Measurements from ENCODE around the gene PTPRG. TPM values are rescaled to one million over a fixed set of nuclear protein-coding genes. Genes with fewer than 3 reads are reported as not detected.

PTPRG gene
- total RNA-seq, 1 experiment from 2014 or later = 11.7 TPM

GRCh38 chr3:61884794-61885193, 323.4 kb downstream of the PTPRG start:
- TF ChIP-seq, protein P1, sequence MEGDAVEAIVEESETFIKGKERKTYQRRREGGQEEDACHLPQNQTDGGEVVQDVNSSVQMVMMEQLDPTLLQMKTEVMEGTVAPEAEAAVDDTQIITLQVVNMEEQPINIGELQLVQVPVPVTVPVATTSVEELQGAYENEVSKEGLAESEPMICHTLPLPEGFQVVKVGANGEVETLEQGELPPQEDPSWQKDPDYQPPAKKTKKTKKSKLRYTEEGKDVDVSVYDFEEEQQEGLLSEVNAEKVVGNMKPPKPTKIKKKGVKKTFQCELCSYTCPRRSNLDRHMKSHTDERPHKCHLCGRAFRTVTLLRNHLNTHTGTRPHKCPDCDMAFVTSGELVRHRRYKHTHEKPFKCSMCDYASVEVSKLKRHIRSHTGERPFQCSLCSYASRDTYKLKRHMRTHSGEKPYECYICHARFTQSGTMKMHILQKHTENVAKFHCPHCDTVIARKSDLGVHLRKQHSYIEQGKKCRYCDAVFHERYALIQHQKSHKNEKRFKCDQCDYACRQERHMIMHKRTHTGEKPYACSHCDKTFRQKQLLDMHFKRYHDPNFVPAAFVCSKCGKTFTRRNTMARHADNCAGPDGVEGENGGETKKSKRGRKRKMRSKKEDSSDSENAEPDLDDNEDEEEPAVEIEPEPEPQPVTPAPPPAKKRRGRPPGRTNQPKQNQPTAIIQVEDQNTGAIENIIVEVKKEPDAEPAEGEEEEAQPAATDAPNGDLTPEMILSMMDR (conservative IDR thresholded peaks at IDR 0.05; ENCODE audit: low read depth, low read length) = no peak
- no peak for TF ChIP-seq EZH2 (IDR thresholded peaks at IDR 0.05; ENCODE audit: borderline replicate concordance, low read depth, low read length, poor library complexity, severe bottlenecking)
- Histone ChIP-seq H3K27me3 (replicated peaks; ENCODE audit: insufficient read depth, low read depth, low read length, poor library complexity) (no peaks in the 10 kb centered on the region), H3K36me3 (ENCODE audit: insufficient read depth, low read length, poor library complexity, severe bottlenecking) (no peaks in the 10 kb centered on the region), H3K4me3 (ENCODE audit: low read depth, low read length, poor library complexity, severe bottlenecking) (no peak overlapping the region), H3K4me1 (ENCODE audit: insufficient read depth, low read length, poor library complexity, severe bottlenecking) (no peaks in the 10 kb centered on the region), H3K27ac (ENCODE audit: low read depth, low read length, poor library complexity, severe bottlenecking) (no peak overlapping the region), H3K9me3 (ENCODE audit: low read depth, low read length, poor library complexity, severe bottlenecking) (no peaks in the 10 kb centered on the region)
- intact Hi-C loops (cut with micrococcal nuclease; ENCODE audit: unreplicated experiment) = no loop called here
- POLR2A ChIA-PET (ENCODE audit: low non-redundant PET) = no interaction called here
- no peak for DNase-seq (ENCODE audit: low spot score)
- CTCF ChIA-PET = no interaction called here
- BruUV-seq (replicated peaks) = no TSS peak

DNA sequence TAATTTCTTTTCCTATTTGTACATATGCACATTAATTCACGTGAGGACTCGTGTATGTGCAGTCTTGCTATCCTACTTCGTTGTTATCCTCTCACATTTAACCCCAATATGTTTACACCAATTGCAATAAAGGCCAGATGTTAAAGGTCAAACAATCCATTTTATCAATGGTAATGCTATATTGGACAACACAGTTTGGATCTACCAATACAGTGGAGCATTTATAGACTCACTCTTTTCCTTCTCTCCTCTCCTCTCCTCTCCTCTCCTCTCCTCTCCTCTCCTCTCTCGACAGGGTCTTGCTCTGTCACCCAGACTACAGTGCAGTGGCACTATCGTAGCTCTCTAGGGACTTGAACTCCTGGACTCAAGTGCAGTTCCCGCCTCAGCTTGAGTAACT, 324.0 kb downstream of the PTPRG start:
- CTCF ChIA-PET = no interaction called here

GRCh38 chr3:61887206-61887605, 325.8 kb downstream of the PTPRG start:
- TF ChIP-seq EZH2 (IDR thresholded peaks at IDR 0.05; ENCODE audit: borderline replicate concordance, low read depth, low read length, poor library complexity, severe bottlenecking) = no peak
- H3K27me3 ChIP-seq (replicated peaks; ENCODE audit: insufficient read depth, low read depth, low read length, poor library complexity) = no peaks in the 10 kb centered on the region
- H3K4me1 ChIP-seq (ENCODE audit: insufficient read depth, low read length, poor library complexity, severe bottlenecking) = no peaks in the 10 kb centered on the region
- H3K27ac ChIP-seq (ENCODE audit: low read depth, low read length, poor library complexity, severe bottlenecking) = no peak overlapping the region
- CTCF ChIA-PET = no interaction called here
- no peaks in the 10 kb centered on the region for H3K9me3 ChIP-seq (ENCODE audit: low read depth, low read length, poor library complexity, severe bottlenecking)
- POLR2A ChIA-PET (ENCODE audit: low non-redundant PET) = no interaction called here
- no peak for DNase-seq (ENCODE audit: low spot score)
- intact Hi-C loops (cut with micrococcal nuclease; ENCODE audit: unreplicated experiment) = no loop called here
- BruUV-seq (replicated peaks) = no TSS peak
- no peak overlapping the region for H3K4me3 ChIP-seq (ENCODE audit: low read depth, low read length, poor library complexity, severe bottlenecking)
- H3K36me3 ChIP-seq (ENCODE audit: insufficient read depth, low read length, poor library complexity, severe bottlenecking) = no peaks in the 10 kb centered on the region

More for the DNA sequence above, 324.0 kb downstream of the PTPRG start:
- Histone ChIP-seq H3K27ac (ENCODE audit: low read depth, low read length, poor library complexity, severe bottlenecking) (no peak overlapping the region), H3K36me3 (ENCODE audit: insufficient read depth, low read length, poor library complexity, severe bottlenecking) (no peaks in the 10 kb centered on the region), H3K27me3 (replicated peaks; ENCODE audit: insufficient read depth, low read depth, low read length, poor library complexity) (no peaks in the 10 kb centered on the region), H3K4me1 (ENCODE audit: insufficient read depth, low read length, poor library complexity, severe bottlenecking) (no peaks in the 10 kb centered on the region), H3K9me3 (ENCODE audit: low read depth, low read length, poor library complexity, severe bottlenecking) (no peaks in the 10 kb centered on the region), H3K4me3 (ENCODE audit: low read depth, low read length, poor library complexity, severe bottlenecking) (no peak overlapping the region)
- no peak for DNase-seq (ENCODE audit: low spot score)
- intact Hi-C loops (cut with micrococcal nuclease; ENCODE audit: unreplicated experiment) = no loop called here
- BruUV-seq (replicated peaks) = no TSS peak
- POLR2A ChIA-PET (ENCODE audit: low non-redundant PET) = no interaction called here
- no peak for TF ChIP-seq EZH2 (IDR thresholded peaks at IDR 0.05; ENCODE audit: borderline replicate concordance, low read depth, low read length, poor library complexity, severe bottlenecking)
- TF ChIP-seq, protein P1 (conservative IDR thresholded peaks at IDR 0.05; ENCODE audit: low read depth, low read length) = no peak

GRCh38 chr3:61889259-61889658, 327.9 kb downstream of the PTPRG start:
- BruUV-seq (replicated peaks) = no TSS peak
- no peak overlapping the region for H3K4me3 ChIP-seq (ENCODE audit: low read depth, low read length, poor library complexity, severe bottlenecking)
- intact Hi-C loops (cut with micrococcal nuclease; ENCODE audit: unreplicated experiment) = no loop called here
- CTCF ChIA-PET = no interaction called here
- no peak overlapping the region for H3K27ac ChIP-seq (ENCODE audit: low read depth, low read length, poor library complexity, severe bottlenecking)
- POLR2A ChIA-PET (ENCODE audit: low non-redundant PET) = no interaction called here
- H3K36me3 ChIP-seq (ENCODE audit: insufficient read depth, low read length, poor library complexity, severe bottlenecking) = no peaks in the 10 kb centered on the region
- H3K9me3 ChIP-seq (ENCODE audit: low read depth, low read length, poor library complexity, severe bottlenecking) = no peaks in the 10 kb centered on the region
- no peaks in the 10 kb centered on the region for H3K27me3 ChIP-seq (replicated peaks; ENCODE audit: insufficient read depth, low read depth, low read length, poor library complexity)
- H3K4me1 ChIP-seq (ENCODE audit: insufficient read depth, low read length, poor library complexity, severe bottlenecking) = peaks cover under 1% of the 10 kb centered on the region
- DNase-seq (ENCODE audit: low spot score) = no peak
- TF ChIP-seq, protein P1 (conservative IDR thresholded peaks at IDR 0.05; ENCODE audit: low read depth, low read length) = no peak
- TF ChIP-seq EZH2 (IDR thresholded peaks at IDR 0.05; ENCODE audit: borderline replicate concordance, low read depth, low read length, poor library complexity, severe bottlenecking) = no peak
